K562 (cell line): ENCODE data around the gene MYO18B. TPM values are rescaled to one million over a fixed set of nuclear protein-coding genes. Genes with fewer than 3 reads are reported as not detected.

Source experiments
- ATAC-seq: fragments of 200-7000 bp; cut with Tn5 transposase; 3 replicates; pipeline ENCODE4 v1.9.1; 2020; ENCODE audit warnings: moderate library complexity
- BruUV-seq: library from RNA; stranded (reverse); fragments of 400-500 nt; replicated peaks from 2 replicates; lab custom pipeline; 2021; lab: Mats Ljungman, UMichigan
- CTCF ChIA-PET: fragments of 300-600 bp; formaldehyde crosslinking; extraction: SDS; loops from one replicate; lab custom pipeline; 2021; ENCODE audit warnings: low intra/inter-chr PET ratio; lab: Yijun Ruan, JAX
- POLR2A ChIA-PET: fragments of 300-600, 350-650 bp; sonication (Branson Sonifier 250); formaldehyde crosslinking; extraction: SDS; loops from one replicate; lab custom pipeline; 2021; ENCODE audit warnings: antibody characterized with exemption, inconsistent platforms; lab: Yijun Ruan, JAX
- DNase-seq, 4 experiments: peaks; one replicate each; pipeline versions ENCODE4 v3.0.0 to v3.0.0-alpha.2; 2011 to 2018; ENCODE audit warnings: low spot score in 3 of 4, mixed read lengths in 3 of 4; ENCODE audit errors: extremely low read depth in 1 of 4
- FAIRE-seq: peaks from 2 replicates; lab custom pipeline; 2011; peaks lifted over from hg19 to GRCh38; lab: Jason Lieb, UNC
- H2AFZ ChIP-seq: 2 replicates; pipeline ENCODE4 v1.6.0; 2011; ENCODE audit warnings: low read depth, low read length, control low read depth, inconsistent platforms
- H3K27ac ChIP-seq: fragments of 200-600 bp; 3 replicates; pipeline ENCODE4 v1.8.0; 2011; ENCODE audit warnings: low read depth, mild to moderate bottlenecking, control low read depth, inconsistent platforms, low read length, moderate library complexity, mixed read lengths; ENCODE audit errors: extremely low read depth
- H3K27me3 ChIP-seq, 2 experiments: fragments of 300-600 bp in 1 of 2; 2 replicates in 1 of 2; 3 replicates in 1 of 2; pipeline versions ENCODE4 v1.6.0 to v1.8.0; 2011; ENCODE audit warnings: inconsistent platforms in 2 of 2, low read length in 2 of 2, mild to moderate bottlenecking in 1 of 2, mixed read lengths in 1 of 2, moderate library complexity in 1 of 2; ENCODE audit not compliant: control insufficient read depth in 2 of 2, insufficient read depth in 2 of 2
- H3K36me3 ChIP-seq: fragments of 300-600 bp; 3 replicates; pipeline ENCODE4 v1.8.0; 2011; ENCODE audit warnings: mild to moderate bottlenecking, low read length, inconsistent platforms; ENCODE audit not compliant: control insufficient read depth, insufficient read depth
- H3K4me1 ChIP-seq, 2 experiments: fragments of 200-600 bp in 1 of 2; replicated peaks in 1 of 2; 2 replicates in 1 of 2; 3 replicates in 1 of 2; pipeline versions ENCODE4 v1.5.1 to v1.8.0; 2011; ENCODE audit warnings: inconsistent platforms in 2 of 2, low read length in 2 of 2, mild to moderate bottlenecking in 1 of 2, mixed read lengths in 1 of 2, moderate library complexity in 1 of 2; ENCODE audit not compliant: control insufficient read depth in 2 of 2, insufficient read depth in 2 of 2
- H3K4me2 ChIP-seq: 2 replicates; pipeline ENCODE4 v1.6.1; 2011; ENCODE audit warnings: low read length, control low read depth, inconsistent platforms, mixed read lengths; ENCODE audit not compliant: insufficient read depth
- H3K4me3 ChIP-seq: fragments of 200-600 bp; sonication (generic), shearing (Covaris generic); 2 replicates; pipeline ENCODE4 v1.5.1; 2016; ENCODE audit warnings: control low read depth, inconsistent platforms
- H3K79me2 ChIP-seq: fragments of 200-600 bp; 3 replicates; pipeline ENCODE4 v1.8.0; 2011; ENCODE audit warnings: low read length, inconsistent platforms; ENCODE audit not compliant: control insufficient read depth, insufficient read depth
- H3K9ac ChIP-seq, 2 experiments: 2 replicates each; pipeline versions ENCODE4 v1.6.0 to v1.6.1; 2011; ENCODE audit warnings: low read depth in 2 of 2, low read length in 2 of 2, control low read depth in 1 of 2, inconsistent platforms in 1 of 2, mild to moderate bottlenecking in 1 of 2, mixed read lengths in 1 of 2; ENCODE audit not compliant: insufficient read depth in 1 of 2
- H3K9me1 ChIP-seq: one replicate; pipeline ENCODE4 v1.6.0; 2011; ENCODE audit warnings: inconsistent platforms, mild to moderate bottlenecking, low read length, moderate library complexity; ENCODE audit not compliant: control insufficient read depth, insufficient read depth
- H3K9me3 ChIP-seq: replicated peaks from 2 replicates; pipeline ENCODE4 v1.5.1; 2011; ENCODE audit warnings: low read depth, low read length, inconsistent platforms; ENCODE audit not compliant: control insufficient read depth, insufficient read depth
- H4K20me1 ChIP-seq: replicated peaks from 2 replicates; pipeline ENCODE4 v1.6.1; 2011; ENCODE audit warnings: low read length, inconsistent platforms, mixed read lengths; ENCODE audit not compliant: control insufficient read depth, insufficient read depth
- BRF2 ChIP-seq: IDR thresholded peaks from 3 replicates; pipeline ENCODE4 v1.6.1; 2011; ENCODE audit warnings: borderline replicate concordance, mild to moderate bottlenecking; ENCODE audit not compliant: insufficient read length, insufficient read depth
- HMGN3 ChIP-seq: IDR thresholded peaks from 2 replicates; pipeline ENCODE4 v1.6.1; 2011; ENCODE audit warnings: borderline replicate concordance, low read depth, mild to moderate bottlenecking, mixed read lengths, low read length; ENCODE audit not compliant: insufficient read length; ENCODE audit errors: extremely low read depth
- TEAD1 ChIP-seq, 2 experiments: fragments of 450-650 bp in 1 of 2; sonication (generic) in 1 of 2; formaldehyde crosslinking; IDR thresholded peaks; 2 replicates each; pipeline versions ENCODE4 v1.4.0 to v1.8.0; 2020 to 2022; ENCODE audit warnings: mild to moderate bottlenecking in 2 of 2, missing genetic modification reagents in 1 of 2
- THAP12 ChIP-seq: fragments of 250-450 bp; sonication (Bioruptor Pico); IDR thresholded peaks from 2 replicates; pipeline ENCODE4 v1.9.0; 2021; ENCODE audit warnings: mild to moderate bottlenecking, inconsistent platforms
- XRCC4 ChIP-seq: IDR thresholded peaks from one replicate; pipeline ENCODE4 v1.6.1; 2011; ENCODE audit not compliant: insufficient read depth, insufficient read length; ENCODE audit errors: extremely low read depth
- ZNF586 ChIP-seq: fragments of 450-650 bp; formaldehyde crosslinking; conservative IDR thresholded peaks from 2 replicates; pipeline ENCODE4 v1.4.0; 2020; ENCODE audit warnings: mild to moderate bottlenecking, moderate library complexity
- WGBS: fragments of 100-300 bp; shearing (Covaris generic); methylation state at CpG from one replicate; pipeline ENCODE4 v1.1.6; 2016; ENCODE audit warnings: low coverage, mixed read lengths; ENCODE audit not compliant: insufficient coverage; ENCODE audit errors: missing lambda C conversion rate; 5-methylcytosine and 5-hydroxymethylcytosine counted together
- in situ Hi-C: fragments of 300-500 bp; cut with MboI; formaldehyde crosslinking; loops from 4 replicates; pipeline ENCODE4 v1.15.0; 2018; ENCODE audit warnings: inconsistent platforms, mixed read lengths
- intact Hi-C: fragments of 100-400 bp; cut with micrococcal nuclease; formaldehyde crosslinking; loops from 2 replicates; pipeline ENCODE4 v1.14.2; 2022
- polyA plus RNA-seq, 8 experiments: library from polyadenylated mRNA; depleted of rRNA in 4 of 8; stranded (reverse) in 5 of 8; unstranded in 3 of 8; fragments of >200 nt; fragmentation: Nextera tagmentation in 2 of 8; fragmentation: Illumina TruSeq in 1 of 8; extraction: Ambion mirVana in 2 of 8; extraction: Trizol in 1 of 8; gene quantifications; 2 replicates each; pipeline versions ENCODE4 v1.2.1 to v1.2.3, GENCODE V29; 2011 to 2014; ENCODE audit warnings: inconsistent platforms in 1 of 8, missing spikeins in 1 of 8
- total RNA-seq, 7 experiments: library from RNA; depleted of rRNA in 6 of 7; stranded (reverse); fragments of >200 nt in 6 of 7; fragmentation: Illumina TruSeq in 2 of 7; extraction: Trizol in 2 of 7; gene quantifications; 2 replicates each; pipeline versions ENCODE4 v1.2.1 to v1.2.3, GENCODE V29; 2011 to 2021; ENCODE audit warnings: low replicate concordance in 1 of 7

MYO18B gene
- total and polyA plus RNA-seq, 9 of the 15 experiments (the other 6 are each of a cell fraction or from before 2014, with no cell fraction given) = 0.06 to 7.0 (median 4.3) TPM

GRCh38 chr22:25806579-25806978 is 64.6 kb downstream of the MYO18B start:
- no peak overlapping the region for H3K27ac ChIP-seq
- no peak for ATAC-seq
- CTCF ChIA-PET = no interaction called here
- no peak overlapping the region for H2AFZ ChIP-seq
- no TSS peak for BruUV-seq
- POLR2A ChIA-PET = no interaction called here
- no peak overlapping the region for H3K4me2 ChIP-seq
- H3K36me3 ChIP-seq = peaks cover 5% of the 10 kb centered on the region; the same call in 1 of the 3 replicates
- H3K9ac ChIP-seq = no peak overlapping the region
- H3K9me1 ChIP-seq = no peaks in the 10 kb centered on the region
- FAIRE-seq = no peak
- WGBS = 48% methylated on average over 4 of the region's 4 CpGs
- no peak for DNase-seq
- H3K4me1 ChIP-seq = no peaks in the 10 kb centered on the region; a peak in 1 of 5 replicates
- H3K4me3 ChIP-seq = no peak overlapping the region
- H3K27me3 ChIP-seq = no peaks in the 10 kb centered on the region
- 0 out of 2 replicates have a peak, but pooled peaks cover 3% of the 10 kb centered on the region for H4K20me1 ChIP-seq
- intact Hi-C loops (no loop called here), in situ Hi-C loops (no loop called here)
- H3K79me2 ChIP-seq = no peaks in the 10 kb centered on the region
- H3K9me3 ChIP-seq = no peaks in the 10 kb centered on the region
- TF ChIP-seq THAP12 (CRISPR knock-in tag) (no peak), HMGN3 (no peak), BRF2 (no peak), TEAD1 (CRISPR knock-in tag; IDR thresholded peaks at IDR 0.05) (no peak), XRCC4 (no peak), ZNF586 (CRISPR knock-in tag) (no peak)
